LNCAP (cell line): ENCODE measurements around the gene SMPDL3A.

Source experiments
- CTCF ChIP-seq: fragments of 450-650 bp; IDR thresholded peaks from 2 replicates; pipeline ENCODE4 v1.5.1; 2017; ENCODE audit warnings: mild to moderate bottlenecking

The SMPDL3A gene

GRCh38 chr6:122845916-122846612 lies 57.0 kb downstream of the SMPDL3A start:
- no peak for TF ChIP-seq CTCF

DNA sequence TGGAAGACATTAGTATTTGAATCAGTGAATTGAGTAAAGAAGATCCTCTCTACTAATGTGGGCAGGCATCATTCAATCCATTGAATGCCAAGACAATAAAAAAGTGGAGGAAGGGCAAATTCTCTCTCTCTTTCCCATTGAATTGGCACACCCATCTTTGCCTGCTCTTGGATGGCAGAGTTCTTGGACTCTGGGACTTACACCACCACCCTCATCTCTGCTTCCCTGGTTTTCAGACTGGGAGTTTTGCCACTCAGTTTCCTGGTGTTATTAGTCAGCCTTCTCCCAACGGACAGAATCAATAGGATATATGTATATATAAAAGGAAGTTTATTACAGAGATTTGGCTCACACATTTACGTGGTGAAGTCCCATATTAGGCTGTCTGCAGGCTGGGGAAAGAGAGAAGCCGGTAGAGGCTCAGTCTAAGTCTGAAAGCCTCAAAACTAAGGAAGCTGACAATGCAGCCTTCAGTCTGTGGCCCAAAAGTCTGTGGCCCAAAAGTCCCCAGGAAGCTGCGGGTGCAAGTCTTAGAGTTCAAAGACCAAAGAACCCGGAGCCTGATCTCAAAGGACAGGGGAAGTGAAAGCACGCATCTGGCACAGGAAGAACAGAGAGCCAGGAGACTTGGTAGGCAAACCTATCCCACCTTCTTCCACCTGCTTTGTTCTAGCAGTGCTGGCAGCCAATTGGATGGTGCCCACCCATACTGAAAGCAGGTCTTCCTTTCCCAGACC lies 64.4 kb downstream of the SMPDL3A start:
- TF ChIP-seq CTCF: no peak
